Fibroblast of the aortic adventitia (primary cell): ENCODE measurements around the gene NEDD4. TPM values are rescaled to one million over a fixed set of nuclear protein-coding genes. Genes with fewer than 3 reads are reported as not detected.
A peak's percentile ranks its signal among the peaks of the same experiment; 100 is the strongest.
"Not testable (repeated sequence)": the region's sequence is repeated elsewhere in the genome, so short reads cannot be mapped to it uniquely, and the experiment has no call there.

Experiments
- DNase-seq: peaks from one replicate; pipeline ENCODE4 v3.0.0-alpha.2; 2010; ENCODE audit warnings: low read depth
- H3K4me3 ChIP-seq: 2 replicates; pipeline ENCODE4 v1.5.1; 2011; ENCODE audit warnings: low read depth, mild to moderate bottlenecking, control low read depth, low read length, moderate library complexity
- CTCF ChIP-seq: IDR thresholded peaks from 2 replicates; pipeline ENCODE4 v1.5.1; 2011; ENCODE audit warnings: mild to moderate bottlenecking, low read length, control low read depth, inconsistent platforms; ENCODE audit not compliant: insufficient read depth
- total RNA-seq: library from RNA; depleted of rRNA; stranded (reverse); fragments of >200 nt; gene quantifications from 2 replicates; pipeline ENCODE4 v1.2.3, GENCODE V29; 2012; ENCODE audit warnings: low replicate concordance

The NEDD4 gene
- total RNA-seq, 1 donor, result 34.3 TPM

- no peak overlapping the region for H3K4me3 ChIP-seq
- TF ChIP-seq CTCF, result no peak
- no peak for DNase-seq
Observed at GRCh38 chr15:56019819-56020486, 26.5 kb upstream of the NEDD4 start.

DNA sequence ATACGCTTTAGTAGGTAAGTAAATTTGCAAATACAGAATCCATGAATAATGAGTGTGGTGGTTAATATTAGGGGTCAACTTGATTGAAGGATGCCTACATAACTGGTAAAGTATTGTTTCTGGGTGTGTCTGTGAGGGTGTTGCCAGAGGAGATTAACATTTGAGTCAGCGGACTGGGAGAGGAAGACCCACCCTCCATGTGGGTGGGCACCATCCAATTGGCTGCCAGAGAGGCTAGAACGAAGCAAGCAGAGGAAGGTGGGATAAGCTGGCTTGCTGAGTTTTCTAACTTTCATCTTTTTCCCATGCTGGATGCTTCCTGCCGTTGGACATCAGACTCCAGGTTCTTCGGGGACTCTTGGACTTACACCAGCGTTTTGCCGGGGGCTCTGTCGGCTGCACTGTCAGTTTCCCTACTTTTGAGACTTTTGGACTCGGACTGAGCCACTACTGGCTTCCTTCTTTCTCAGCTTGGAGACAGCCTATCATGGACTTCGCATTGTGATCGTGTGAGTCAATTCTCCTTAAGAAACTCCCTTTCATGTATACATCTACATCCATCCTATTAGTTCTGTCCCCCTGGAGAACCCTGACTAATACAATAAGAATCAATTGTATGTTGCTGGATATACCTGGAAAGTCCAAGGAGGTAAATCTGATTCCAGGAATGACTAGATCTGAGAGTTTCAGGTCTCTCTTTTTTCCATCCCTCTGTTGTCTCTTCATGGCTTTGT lies 25.8 kb upstream of the NEDD4 start:
- H3K4me3 ChIP-seq, result no peak overlapping the region
- no peak for DNase-seq
- TF ChIP-seq CTCF, result no peak

DNA sequence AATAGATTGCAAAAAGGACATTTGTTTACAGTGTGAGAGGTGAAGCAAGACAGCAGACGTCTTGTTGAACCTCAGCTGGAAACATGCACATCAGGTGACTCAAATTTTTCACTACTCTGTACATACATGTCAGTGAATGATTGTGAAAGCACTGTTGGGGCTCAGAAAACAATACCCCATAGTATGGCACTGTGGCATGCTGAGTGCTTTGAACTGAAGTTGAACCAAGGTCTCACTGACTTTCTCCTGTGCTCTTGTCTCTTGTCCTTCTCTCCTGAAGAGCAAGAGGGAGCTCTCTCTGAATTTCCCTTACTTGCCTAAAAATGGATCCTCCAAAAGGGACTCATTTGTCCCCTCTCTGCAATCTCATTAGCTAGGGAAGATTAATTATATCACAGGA lies 24.5 kb upstream of the NEDD4 start:
- TF ChIP-seq CTCF, result no peak
- no peak for DNase-seq
- no peak overlapping the region for H3K4me3 ChIP-seq

GRCh38 chr15:56017511-56017910 lies 24.1 kb upstream of the NEDD4 start:
- H3K4me3 ChIP-seq, result no peak overlapping the region
- TF ChIP-seq CTCF, result no peak
- DNase-seq, result no peak

DNA sequence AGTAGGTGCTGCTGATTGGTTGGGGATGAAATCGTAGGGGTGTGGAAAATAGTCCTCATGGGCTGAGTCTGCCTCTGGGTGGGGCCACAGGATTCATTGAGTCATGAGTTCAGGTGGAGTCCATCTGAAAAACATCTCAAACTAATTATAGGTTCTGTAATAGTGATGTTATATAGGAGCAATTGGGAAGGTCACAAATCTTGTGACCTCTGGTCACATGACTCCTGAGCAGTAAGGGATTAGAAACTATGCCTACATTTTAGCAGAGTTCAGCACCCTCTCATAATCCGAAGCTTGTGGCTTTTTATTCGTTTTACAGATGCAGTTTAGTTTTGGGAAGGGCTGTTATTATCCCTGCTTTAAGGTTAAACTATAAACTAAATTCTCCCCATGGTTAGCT lies 22.9 kb upstream of the NEDD4 start:
- no peak overlapping the region for H3K4me3 ChIP-seq
- no peak for DNase-seq
- no peak for TF ChIP-seq CTCF

DNA sequence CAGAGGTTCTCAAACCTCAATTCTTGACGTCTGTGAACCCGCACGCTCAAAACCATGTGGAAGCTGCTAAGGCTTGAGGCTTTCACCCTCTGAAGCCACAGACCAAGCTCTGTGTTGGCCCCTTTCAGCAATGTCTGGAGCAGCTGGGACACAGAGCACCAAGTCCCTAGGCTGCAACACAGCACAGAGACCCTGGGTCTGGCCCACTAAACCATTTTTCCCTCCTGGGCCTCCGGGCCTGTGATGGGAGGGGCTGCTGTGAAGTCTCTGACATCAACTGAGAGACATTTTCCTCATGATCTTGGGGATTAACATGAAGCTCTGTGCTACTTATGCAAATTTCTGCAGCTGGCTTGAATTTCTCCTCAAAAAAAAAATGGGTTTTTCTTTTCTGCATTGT lies 21.3 kb upstream of the NEDD4 start:
- TF ChIP-seq CTCF, result no peak
- no peak for DNase-seq
- no peak overlapping the region for H3K4me3 ChIP-seq

DNA sequence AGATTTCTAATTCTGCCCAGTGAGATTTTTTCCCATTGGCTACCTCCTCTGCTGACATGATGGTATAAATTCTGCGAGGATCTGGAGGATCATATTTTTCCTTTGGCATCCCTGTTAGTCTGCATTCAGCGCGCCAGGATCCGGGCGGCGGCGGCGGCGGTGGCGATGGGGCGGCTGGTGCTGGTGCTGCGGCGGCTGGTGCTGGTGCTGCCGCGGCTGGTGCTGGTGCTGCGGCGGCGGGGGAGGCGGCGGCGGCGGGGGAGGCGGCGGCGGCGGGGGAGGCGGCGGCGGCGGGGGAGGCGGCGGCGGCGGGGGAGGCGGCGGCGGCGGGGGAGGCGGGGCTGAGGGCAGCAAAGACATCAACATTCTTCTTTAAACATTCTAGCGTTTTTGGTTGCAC lies 13.6 kb upstream of the NEDD4 start:
- DNase-seq, result not testable (repeated sequence)

GRCh38 chr15:56006371-56006770 lies 13.0 kb upstream of the NEDD4 start:
- H3K4me3 ChIP-seq, result not testable (repeated sequence)
- DNase-seq, result peak; percentile 34

More for the DNA sequence above, 13.6 kb upstream of the NEDD4 start:
- H3K4me3 ChIP-seq, result peak overlapping the region; percentile 35

DNA sequence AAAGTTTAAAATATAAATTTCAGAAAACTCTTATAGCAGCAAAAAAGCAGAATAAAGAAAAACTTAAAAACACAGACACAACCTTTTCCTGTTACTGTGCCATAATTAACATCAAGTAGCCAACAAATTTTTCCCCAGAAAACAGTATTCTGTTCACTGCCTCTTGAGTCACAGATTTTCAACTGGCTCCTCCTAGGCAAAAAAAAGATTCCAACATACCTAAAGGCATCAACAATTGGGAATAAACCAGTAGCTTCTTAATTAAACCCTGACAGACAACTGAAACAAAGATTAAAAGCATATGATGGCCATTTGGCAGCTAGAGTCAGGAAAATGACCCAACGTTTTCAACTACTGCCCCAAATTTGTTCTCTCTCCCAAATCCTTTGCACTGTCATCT lies 10.9 kb upstream of the NEDD4 start:
- H3K4me3 ChIP-seq, DNase-seq: not testable (repeated sequence)

DNA sequence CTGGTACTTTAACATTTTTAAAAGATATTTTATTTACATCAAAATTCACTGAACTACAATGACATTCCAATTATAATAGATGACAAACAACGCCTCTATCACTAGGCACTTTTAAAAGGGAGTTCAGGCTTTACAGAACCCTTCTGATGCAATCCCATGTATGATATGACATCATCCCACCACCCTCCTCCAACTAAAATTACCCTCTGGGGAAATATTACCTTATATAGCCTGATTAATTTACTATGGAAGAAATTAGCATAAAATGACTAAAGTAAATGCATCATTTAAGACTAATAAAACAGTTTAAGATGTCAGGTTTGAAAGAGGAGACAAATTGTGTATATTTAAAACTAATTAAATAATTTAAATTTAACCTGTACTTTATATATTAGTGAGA lies 10.4 kb upstream of the NEDD4 start:
- H3K4me3 ChIP-seq, DNase-seq: not testable (repeated sequence)

GRCh38 chr15:56003277-56003676 lies 9.9 kb upstream of the NEDD4 start:
- not testable (repeated sequence) for H3K4me3 ChIP-seq, DNase-seq
